Nucleus accumbens (tissue), 56 donors: ENCODE data around the gene NRCAM.

Experiments
- DNase-seq, 56 donors: peaks; one replicate each; lab custom pipeline; 2025; lab: John Stamatoyannopoulos, UW

NRCAM gene

DNA sequence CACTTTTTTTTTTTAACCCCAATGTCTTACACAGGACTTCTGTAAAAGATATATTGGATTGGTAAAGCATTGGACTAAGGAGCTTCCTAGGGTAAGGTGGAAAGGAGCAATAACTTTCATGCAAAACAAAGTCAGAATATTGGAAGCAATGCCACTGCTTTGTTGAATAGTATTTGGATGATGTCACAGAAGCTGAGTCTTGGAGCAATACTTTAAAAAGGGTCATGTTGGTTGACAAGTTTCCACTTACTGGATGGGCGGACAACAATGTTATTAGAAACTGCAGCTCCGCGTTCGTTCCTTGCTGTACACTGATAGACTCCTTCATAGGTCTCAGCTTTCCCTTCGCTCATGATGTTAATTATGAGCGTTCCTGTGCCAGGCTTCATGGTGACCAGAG is 224.2 kb downstream of the NRCAM start:
- DNase-seq: no peak

DNA sequence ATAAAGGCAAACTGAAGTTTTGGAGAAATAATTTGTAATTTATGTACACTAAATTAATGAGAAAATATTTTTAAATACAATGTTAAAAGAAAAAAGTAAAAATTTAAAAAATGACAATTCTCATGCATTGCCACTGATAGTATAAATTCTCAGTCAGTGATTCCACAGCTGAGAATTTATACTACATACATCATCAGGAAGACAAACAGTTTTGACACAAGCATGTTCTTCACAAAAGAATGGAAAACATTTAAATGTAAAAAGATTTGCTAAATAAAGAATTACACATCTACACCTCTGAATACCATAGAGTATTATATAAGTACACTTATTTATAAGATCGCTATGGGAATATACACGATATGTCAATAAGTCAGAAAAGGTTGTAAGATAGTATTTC is 225.0 kb downstream of the NRCAM start:
- DNase-seq: no peak

DNA sequence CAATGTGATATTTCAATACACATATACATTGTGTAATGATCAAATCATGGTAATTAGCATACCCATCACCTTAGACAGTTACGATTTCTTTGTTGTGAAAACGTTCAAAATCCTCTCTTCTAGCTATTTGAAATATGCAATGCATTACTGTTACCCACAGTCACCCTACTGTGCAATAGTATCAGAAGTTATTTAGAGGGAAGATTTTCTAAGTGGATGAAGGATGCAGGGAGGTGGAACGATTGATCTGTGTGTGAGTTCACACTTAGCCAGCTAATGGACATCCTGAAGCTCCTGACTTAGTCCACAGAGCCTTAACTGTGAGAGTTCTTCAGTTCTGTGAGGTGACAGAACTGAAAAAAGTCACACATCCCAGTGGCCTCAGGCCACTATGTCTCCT is 228.9 kb downstream of the NRCAM start:
- no peak for DNase-seq

DNA sequence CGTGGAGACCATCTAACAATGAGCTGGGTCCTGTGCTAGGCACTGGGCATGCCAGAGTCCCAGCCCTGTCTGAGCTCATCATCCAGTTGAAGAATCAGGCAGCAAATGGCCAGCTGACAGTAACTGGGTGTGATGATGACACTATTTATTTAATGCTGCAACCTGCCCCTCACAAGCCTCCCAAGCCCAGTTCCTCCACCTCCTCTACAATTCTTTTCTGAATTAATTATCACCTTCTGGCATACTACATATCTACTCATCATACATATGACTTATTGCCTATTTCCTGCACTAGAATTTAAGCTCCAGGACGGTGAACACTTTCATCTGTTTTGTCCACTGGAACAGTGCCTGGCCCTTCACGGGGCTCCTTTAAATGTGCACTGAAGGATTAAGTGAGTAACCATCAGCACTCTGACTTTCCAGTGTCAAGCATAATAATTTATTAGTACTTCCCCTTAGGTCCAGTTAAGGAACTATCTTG is 229.4 kb downstream of the NRCAM start:
- DNase-seq: no peak

DNA sequence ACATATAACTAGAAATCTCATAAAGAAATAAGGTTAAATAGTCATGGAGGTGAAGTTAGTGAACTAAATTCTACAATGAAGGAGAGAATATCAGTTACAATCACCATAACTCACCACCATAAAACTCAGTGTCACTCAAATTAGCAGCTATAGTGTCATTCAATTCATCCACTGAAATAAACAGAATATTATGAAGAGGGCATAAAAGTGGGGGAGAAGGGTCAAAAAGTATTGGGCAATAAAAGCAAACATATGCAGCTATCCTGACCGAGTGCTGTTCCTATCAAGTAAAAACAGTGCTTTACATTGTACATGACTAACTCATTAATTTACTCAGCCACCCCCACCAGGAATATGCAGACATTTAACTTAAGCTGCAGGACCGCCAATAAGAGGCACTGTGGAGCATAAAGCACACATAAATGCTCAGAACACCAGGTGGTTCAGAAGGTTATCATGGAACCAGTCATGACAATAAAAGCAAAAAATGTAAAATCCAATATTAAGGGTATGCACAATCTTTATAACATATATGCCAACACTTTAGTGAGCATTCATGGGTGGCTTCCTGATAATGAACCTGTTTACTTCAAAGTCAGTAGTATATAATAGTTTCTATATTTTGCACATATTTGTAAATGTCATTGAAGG is 230.6 kb downstream of the NRCAM start:
- no peak for DNase-seq

DNA sequence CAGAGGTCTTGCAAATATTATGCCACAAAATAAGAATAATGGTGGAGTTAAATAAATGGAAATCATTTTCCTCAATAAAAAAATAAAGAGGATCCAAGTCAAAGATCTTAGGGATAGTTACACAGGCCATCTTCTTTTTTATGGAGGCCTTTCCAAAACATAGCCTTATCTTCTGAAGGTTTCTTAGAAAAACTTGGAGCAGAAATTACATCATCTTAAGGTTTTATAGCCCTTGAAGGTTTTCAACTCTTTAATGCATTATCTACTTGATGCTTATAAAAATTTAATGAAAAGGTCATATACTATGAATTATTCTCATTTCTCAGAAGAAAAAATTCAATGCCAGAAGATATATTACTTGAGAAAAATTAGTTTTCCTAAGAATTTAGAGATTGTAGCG is 231.8 kb downstream of the NRCAM start:
- DNase-seq: no peak

DNA sequence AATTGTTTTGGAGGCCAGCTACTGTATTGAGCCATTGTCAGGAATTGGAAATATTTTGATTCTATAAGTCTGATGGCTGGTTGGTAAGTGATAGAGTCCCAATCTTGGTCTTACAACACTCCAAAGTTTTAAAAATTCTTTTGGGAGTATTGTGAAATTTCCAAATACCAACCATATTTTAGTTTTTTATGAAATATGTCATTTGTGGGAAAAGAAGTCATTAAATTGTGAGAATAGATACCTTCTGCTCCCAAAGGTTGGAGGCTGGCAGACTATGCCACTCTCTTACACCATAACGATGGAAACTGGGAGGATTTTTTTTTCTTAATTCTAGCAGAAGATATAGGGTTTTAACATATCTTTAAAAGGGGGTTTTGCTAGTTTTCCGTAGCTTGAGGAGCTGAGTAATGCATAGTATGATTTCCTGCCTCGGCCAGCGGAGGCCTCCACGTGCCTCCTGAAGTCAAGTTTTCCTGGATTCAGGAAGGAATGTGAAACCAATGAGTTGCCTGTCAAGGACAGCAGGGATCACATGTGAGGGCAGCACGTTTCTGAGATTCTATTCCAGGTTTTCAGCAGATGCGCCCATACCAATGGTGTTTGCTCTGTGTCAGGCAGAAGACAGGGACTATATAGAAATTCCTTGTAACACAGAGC is 233.9 kb downstream of the NRCAM start:
- no peak for DNase-seq

DNA sequence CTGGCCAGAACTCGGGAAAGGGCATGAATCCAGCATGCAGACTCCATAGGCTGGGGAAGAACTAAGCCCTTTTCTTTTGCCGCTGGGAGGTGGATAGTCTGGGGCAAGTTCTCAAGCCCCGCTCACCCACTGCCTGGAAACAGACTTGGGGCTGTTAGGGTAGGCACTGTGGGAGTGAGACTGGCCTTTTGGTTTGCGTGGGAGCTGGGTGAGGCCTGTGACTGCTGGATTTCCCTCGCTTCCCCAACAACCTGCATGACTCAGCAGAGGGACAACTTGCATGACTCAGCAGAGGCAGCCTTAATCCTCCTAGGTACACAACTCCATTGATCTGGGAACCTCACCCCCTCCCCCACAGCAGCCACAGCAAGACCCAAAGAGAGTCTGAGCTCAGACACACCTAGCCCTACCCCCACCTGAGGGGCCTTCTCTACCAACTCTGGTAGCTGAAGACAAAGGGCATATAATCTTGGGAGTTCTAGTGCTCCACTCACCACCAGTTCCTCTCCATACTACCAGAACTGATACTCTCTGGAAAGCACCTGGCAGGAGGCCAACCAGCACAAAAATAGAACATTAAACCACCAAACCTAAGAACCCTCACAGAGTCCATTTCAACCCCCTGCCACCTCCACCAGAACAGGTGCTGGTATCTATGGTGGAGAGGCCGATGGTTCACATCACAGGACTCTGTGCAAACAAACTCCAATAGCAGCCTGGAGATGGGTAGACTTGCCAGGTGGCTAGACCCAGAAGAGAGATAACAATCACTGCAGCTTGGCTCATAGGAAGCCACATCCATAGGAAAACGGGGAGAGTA is 244.6 kb downstream of the NRCAM start:
- DNase-seq: peak in 2 of 56 donors; percentile 1 to 4

DNA sequence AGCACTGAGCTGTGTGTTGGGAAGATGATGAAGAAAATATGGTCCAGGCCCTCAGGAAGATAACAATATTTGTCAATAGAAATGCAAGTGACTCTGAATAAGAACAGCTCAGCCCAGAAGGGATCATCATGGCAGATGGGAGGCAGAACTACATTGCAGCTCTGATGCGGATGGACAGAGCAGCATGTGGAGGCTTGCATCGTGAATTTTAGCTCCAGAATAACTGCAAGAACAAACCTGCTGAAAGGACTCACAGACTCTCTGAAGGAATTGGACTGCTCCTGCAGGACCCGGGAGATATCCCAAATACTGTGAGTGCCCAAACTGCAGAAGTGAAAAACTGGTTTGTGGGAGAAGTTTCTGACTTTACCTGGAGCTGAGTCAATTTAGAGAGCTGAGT is 245.4 kb downstream of the NRCAM start:
- no peak for DNase-seq

DNA sequence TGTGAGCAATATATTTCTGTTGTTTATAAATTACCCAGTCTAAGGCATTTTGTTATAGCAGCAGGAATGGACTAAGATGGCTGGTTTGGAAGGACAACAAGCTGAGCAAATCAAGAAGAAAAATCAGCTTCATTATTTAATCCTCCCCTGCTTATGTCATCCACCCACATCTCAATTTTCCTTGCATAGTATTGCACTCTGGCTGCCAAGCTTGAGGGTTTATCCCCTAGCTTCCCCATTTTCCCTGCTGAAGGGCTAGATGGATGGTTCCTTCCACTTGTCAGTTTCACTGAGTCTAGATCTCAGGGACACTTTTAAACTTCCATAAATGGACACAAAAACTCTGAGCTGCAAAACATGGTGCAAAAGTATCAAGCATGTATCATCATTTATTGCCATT is 250.9 kb downstream of the NRCAM start:
- no peak for DNase-seq

DNA sequence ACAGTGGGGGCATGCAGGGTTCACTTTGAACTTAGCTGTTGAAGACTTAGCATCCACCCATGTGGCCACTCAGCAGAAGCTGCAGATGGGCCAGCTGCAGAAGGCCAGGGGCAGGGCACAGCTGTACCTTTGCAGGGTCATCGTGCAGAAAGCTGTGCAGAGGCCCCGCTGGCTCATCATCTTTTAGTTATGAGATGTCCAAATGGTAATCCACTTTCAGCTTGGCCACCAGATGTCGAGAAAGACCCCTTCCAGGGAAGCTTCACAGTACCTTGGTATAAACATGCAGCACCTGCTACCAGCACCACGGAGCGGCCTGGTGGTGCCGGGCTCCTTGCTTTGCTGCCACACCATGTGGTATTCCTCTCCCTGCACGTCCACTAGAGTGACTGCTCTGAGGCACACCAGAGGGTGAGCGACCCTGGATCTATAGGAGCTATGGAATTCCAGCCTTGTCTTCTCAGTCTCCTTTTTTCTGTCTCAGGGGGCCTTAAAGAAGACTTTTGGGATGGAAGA is 251.9 kb downstream of the NRCAM start:
- no peak for DNase-seq

DNA sequence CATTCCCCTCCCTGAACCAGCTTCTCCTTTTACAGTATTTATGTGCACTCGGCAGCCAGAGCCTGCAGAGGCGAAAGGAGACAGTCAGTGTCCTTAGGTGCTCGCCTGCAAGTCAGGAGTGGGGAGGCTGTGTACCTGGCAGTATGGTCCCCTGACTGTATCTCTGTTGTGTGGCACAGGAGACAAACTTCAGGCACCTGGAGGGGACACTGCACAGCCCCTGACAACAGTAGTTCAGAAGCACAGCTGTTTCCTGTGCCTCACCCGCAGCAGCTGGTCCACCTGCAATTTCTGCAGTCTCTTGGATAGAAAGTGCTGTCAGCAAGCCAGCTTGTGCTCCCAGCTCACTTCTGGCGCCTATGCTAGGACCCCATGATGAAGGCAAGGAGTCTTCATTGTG is 252.7 kb downstream of the NRCAM start:
- DNase-seq: no peak

DNA sequence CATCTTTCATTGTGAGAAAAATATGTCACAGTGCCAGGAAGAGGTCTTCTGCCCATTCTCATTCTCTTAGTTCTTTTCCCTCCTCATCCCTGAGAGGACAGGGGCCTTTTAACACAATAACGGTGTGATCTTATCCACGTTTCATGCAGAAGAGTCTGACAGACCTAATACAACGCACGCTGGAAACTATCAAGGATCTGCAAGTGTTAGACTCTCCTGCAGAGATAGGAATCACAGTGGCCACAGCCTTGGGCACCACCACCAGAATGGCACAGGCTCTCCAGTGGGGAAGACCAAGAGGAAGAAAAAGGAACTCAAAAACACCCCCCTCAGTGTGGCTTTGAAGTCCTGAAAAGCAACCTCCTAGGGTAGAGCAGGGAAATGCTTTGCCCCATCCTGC is 253.5 kb downstream of the NRCAM start:
- DNase-seq: no peak

DNA sequence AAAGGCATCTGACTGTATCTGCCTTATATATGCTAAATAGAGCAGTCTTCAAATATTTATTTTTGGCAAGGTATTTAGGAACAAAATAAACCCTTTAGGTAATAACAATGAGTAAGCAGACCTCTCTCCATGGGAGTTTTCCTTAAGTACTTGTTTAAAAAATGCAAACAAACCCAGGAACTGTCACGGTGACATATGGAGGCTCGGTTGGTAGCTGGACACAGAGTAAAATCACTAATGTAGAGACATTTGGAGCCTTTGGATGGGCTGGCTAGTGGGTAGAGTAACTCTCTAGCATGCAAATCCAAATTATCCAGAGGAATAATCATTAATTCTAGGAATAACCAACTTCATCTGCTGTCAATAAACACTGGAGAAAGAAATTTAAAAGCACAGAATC is 254.5 kb downstream of the NRCAM start:
- DNase-seq: no peak

DNA sequence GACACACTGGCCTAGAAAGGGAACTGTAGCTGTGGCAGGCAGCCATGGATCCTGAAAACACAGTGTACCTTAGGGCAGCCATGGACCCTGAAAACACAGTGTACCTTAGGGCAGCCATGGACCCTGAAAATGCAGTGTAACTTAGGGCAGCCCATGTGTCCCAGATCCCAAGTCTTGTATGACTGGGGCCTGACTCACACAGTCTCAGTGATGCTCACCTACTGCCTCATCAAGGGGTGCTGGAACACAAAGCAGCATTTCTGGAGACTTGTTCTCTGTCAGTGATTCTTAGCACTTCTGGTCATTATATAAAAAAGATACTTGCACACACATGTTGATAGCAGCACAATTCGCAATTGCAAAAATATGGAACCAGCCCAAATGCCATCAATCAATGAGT is 255.9 kb downstream of the NRCAM start:
- peak in 5 of 56 donors; percentile 6 to 24 (median 8) for DNase-seq

DNA sequence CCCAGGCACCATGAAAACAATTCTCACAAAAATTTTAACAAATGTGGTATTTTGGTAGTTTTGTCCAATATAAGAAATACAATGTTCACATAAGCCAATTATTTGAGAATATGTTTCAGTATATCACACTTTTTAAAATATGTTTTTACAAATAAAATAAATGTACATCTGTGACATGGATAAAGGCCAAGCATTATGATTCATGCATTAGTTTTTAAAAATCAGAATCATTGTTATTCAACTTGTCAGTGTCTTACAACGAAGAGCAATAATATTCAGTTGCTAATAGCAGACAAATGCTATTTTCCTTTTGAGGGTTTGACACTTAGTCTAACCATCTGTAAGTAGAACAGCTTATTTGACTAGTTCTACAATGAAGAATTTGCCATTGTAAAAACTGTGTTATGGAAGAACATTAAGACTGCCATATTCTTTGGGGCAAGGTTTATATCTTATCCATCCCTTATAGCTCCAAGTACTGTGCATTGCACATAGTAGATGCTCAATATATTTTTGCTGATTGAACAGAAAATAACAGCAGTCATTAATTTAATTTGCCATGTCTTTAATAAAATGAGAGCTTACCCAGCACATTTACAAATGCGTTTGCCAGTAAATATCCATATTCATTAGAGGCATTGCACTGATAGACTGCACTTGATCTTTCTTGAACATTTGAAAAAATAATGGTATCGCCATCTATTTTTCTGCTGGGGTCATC is 258.7 kb downstream of the NRCAM start:
- DNase-seq: no peak

DNA sequence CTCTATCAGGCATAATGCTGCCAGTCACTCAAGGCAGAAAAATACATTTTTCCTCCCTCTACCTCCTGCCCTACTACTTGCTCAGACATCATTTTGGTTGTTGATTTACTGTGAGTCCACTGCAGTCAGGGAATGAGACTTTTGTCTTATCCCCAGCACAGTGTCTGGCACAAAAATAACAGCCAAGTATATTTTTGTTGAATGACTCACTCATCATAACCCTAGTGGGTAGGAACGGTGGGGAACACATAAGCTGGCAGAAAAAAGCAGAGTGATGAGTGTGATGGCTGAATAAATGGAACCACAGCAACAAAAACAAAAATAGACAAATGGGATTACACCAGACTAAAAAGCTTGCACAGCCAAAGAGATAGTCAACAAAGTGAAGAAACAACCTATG is 260.2 kb downstream of the NRCAM start:
- no peak for DNase-seq

DNA sequence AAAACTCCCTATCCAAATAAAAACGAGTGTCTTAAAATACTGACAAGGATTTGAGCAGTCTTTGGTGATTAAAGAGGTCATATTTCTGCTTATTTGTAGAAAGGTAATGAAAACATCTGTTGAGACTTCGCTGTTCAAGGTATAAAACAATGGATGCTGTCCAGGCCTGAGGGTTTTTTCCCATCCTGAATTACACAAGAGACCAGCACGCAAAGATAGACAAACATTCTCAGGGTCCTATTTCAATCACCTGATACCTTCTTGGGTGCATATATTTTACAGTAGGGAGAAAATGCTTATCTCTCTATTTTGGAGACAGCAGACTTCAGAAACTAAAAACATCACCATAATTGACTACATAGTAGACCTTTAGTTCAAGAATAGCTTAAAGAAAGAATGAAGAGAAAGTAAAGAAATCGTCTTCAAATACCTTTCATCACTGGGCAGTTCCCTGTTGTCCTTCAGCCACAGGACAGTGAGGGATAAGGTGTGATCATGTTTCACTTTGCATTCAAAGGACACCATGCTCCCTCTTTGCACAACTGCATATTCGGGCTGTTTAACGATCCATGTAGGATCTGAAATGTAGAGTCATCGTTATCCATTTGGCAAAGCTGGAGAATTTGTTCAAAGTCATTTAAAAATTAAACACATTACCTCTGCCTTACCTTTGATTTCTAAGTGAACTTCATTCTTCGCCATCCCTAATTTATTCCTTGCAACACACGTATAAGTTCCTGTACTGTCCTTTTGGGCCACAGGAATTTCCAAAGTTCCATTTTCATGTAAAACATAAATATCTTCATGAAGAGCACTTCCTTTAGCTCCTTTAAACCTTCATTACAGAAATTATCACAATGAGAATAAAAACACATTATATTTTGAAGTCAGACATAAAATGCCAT is 262.4 kb downstream of the NRCAM start:
- DNase-seq: no peak

DNA sequence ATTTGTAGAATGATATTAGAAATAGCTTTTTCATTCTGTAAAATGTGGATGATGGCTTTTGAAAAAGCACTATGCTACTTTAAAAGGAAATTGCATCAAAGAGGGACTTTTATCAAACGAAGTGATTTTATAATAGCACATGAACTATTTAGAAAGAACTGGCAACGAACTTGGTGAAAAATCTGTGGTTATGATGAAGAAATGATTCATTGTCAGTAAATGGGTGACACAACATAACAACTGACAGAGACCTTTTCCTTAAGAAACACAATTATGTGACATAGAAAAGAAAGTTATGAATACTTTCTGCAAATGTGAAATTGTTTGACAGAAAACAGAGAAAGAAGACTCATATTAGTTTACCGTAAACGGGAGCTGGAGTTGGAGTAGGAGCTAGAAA is 265.3 kb downstream of the NRCAM start:
- DNase-seq: no peak
